Measurements from ENCODE around the gene CEP55.

Gene CEP55

GRCh38 chr10:93471110-93471651 is 25.2 kb upstream of the CEP55 start:
- DNase-seq: no peak

GRCh38 chr10:93473161-93473560 is 23.3 kb upstream of the CEP55 start:
- no peak for DNase-seq

- no peak for DNase-seq
These were observed 22.5 kb upstream of the CEP55 start for GRCh38 chr10:93473804-93474472.

- no peak for DNase-seq
These were observed 21.2 kb upstream of the CEP55 start for GRCh38 chr10:93475227-93475626.

GRCh38 chr10:93475871-93476270 is 20.5 kb upstream of the CEP55 start:
- DNase-seq: no peak

GRCh38 chr10:93476756-93477155 is 19.7 kb upstream of the CEP55 start:
- no peak for DNase-seq

GRCh38 chr10:93478873-93479272 is 17.5 kb upstream of the CEP55 start:
- no peak for DNase-seq

- DNase-seq: no peak
These were observed 14.7 kb upstream of the CEP55 start for GRCh38 chr10:93481637-93482144.

- DNase-seq: peak; percentile 68
These were observed 14.1 kb upstream of the CEP55 start, which contains the start of gene MYOF for GRCh38 chr10:93482145-93482834. Gene MYOF, minus strand, starts transcription at chr10:93482334. Its CDS starts 140 bp downstream, at chr10:93482194.

GRCh38 chr10:93485690-93486089 is 10.7 kb upstream of the CEP55 start:
- no peak for DNase-seq

- no peak for DNase-seq
These were observed 7.4 kb upstream of the CEP55 start for GRCh38 chr10:93488956-93489528.

GRCh38 chr10:93491602-93492121 is 4.8 kb upstream of the CEP55 start:
- no peak for DNase-seq

GRCh38 chr10:93493162-93493561 is 3.2 kb upstream of the CEP55 start:
- no peak for DNase-seq

GRCh38 chr10:93494494-93494893 is 1.9 kb upstream of the CEP55 start:
- no peak for DNase-seq

- DNase-seq: no peak
These were observed 624 bp upstream of the CEP55 start for GRCh38 chr10:93495654-93496321.

- DNase-seq: no peak
These were observed 1.8 kb downstream of the CEP55 start for GRCh38 chr10:93498166-93498565.

- no peak for DNase-seq
These were observed 5.2 kb downstream of the CEP55 start for GRCh38 chr10:93501650-93502049.

GRCh38 chr10:93503075-93503474 is 6.7 kb downstream of the CEP55 start:
- no peak for DNase-seq

GRCh38 chr10:93505075-93505474 is 8.7 kb downstream of the CEP55 start:
- no peak for DNase-seq

- DNase-seq: no peak
These were observed 13.4 kb downstream of the CEP55 start for GRCh38 chr10:93509816-93510215.

- DNase-seq: no peak
These were observed 16.2 kb downstream of the CEP55 start for GRCh38 chr10:93512565-93512964.

- DNase-seq: no peak
These were observed 16.7 kb downstream of the CEP55 start for GRCh38 chr10:93513091-93513490.

GRCh38 chr10:93514521-93514920 is 18.1 kb downstream of the CEP55 start:
- DNase-seq: no peak
